ENCODE measurements around the gene POLR3B.

DNA sequence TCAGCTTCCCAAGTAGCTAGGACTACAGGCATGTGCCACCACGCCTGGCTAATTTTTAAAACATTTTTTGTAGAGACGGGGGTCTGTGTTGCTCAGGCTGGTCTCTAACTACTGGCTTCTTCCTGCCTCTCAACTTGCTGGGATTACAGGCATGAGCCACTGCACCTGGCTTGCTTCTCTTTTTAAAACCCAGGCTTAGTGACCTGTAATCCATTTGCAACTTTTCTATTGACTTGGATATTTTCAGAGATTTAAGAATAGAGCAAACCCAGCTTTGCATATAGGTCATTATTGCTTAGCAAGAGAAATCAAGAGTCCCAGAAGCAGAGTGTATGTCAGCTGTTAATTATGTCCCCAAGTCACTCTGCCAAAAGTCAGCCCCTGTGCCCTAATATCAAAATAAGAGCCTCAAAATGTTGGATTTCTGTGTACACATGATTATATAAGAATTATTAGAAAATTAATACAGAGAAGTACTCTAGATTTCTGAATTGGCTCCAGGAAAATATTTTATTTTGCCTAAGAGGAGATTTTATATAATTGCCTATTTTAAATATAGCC lies 30.2 kb upstream of the POLR3B start:
- TF ChIP-seq POLR2A (IDR thresholded peaks at IDR 0.05; ENCODE audit: low read length) (no peak), GATA1 (IDR thresholded peaks at IDR 0.05; ENCODE audit: low read depth, low read length) (no peak)
